Stimulated activated CD8-positive, alpha-beta memory T cell treated with anti-CD3 and anti-CD28 coated beads, Interleukin-12 subunit alpha, Interleukin-12 subunit beta, amount 100 ng/mL, for 1 hour (primary cell): Measurements from ENCODE around the gene LHPP.

Experiments
- DNase-seq: peaks from one replicate; pipeline ENCODE4 v3.0.0-alpha.2; 2020; ENCODE audit warnings: low read depth

LHPP gene

DNA sequence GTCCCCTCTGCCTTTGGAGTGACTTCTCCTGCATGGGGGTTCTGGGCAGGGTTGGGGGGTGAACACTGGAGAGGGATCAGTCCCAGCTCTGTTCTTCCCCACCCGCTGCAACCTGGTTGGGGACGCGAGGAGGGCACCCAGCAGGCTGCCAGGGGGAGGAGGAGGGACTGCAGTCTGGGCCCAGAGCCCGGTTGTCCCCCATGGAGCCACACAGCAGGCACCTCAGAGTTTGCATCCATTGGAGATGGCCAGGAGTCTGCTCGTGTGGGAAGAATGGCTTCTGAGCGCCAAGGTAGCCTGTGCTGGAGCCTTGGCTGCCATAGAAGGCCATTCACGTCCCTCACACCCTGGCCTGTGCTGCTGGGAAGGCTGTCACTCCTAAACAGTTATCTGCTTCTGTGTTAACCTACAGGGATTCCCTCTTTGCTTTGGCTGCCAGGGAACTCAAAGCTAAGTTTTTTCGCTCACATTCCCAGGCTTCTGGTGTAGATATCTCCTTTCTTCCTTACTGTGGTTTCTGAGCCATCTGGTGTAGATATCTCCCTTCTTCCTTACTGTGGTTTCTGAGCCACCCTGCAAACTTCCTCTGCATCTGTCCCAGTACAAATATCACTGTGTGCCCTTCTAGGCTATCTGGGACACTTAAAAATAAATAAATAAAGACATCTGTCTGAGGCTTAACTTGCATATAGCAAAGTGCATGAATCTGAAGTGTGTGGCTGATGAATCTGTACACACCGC, 133.7 kb downstream of the LHPP start:
- no peak for DNase-seq

DNA sequence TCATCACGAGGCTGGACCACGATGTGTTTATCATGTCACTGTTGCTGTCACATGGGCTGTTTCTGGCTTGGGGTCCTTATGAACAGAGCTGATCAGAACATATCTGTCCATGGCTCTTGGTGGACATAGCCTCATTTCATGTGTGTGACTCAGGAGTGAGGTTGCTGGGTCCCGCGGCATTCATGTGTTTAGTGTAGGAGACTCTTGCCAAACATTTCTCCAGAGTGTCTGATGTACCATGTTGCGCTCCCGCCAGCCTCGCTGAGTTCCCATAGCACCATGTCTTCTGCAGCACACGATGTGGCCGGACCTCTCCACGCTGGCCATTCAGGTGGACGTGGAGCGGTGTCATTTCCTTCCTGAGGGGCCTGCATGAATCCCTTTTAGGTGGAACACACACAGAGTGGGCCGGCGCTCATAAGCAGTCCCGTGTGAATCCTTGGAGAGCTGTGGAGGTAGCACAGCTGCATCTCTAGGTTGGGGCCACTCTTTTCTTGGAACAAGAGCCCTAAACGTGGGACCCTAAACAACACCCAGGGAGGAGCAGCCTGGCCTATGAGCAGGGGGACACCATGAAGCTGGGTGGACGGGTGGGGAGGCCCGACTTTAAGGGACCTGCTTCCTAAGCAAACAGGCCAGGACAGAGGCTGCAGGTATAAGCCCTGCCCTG, 134.6 kb downstream of the LHPP start:
- no peak for DNase-seq

DNA sequence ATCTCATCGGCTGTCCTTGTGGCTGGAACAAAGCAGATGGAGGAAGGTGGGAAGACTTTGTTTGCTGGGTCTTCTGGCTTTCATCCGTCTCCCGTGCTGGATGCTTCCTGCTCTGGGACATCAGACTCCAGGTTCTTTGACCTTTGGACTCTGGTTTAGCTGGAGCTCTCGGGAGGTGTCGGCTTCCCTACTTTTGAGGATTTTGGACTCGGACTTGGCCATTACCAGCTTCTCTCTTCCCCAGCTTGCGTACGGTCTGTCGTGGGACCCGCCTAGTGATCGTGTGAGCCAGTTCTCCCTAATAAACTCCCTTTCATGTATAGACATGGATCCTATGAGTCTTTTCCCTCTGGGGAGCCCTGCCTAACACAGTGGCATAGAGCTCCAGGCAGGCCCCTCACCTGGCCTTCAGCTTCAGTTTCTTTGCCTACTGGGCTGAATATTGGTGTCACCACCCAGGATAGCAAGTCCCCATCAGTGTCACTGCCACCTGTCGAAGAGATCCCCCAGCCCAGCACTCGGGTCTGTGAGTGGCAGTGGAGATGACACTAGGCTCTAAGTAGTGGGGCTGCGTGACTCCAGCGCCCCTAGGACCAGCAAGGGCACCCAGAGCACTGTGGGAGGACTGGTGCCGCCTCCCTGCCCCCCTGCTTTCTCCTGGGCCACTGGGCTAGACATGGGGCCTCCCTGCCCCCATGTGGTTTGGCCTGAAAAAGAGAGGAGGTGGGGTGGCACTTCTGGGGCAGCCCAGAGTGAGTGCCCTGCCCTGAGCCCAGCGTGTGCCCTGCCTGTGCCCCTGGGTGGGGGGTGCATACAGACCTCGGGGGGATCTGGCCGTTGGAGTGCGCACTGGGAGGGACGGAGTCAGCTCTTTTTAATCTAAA, 135.6 kb downstream of the LHPP start:
- DNase-seq, result no peak

DNA sequence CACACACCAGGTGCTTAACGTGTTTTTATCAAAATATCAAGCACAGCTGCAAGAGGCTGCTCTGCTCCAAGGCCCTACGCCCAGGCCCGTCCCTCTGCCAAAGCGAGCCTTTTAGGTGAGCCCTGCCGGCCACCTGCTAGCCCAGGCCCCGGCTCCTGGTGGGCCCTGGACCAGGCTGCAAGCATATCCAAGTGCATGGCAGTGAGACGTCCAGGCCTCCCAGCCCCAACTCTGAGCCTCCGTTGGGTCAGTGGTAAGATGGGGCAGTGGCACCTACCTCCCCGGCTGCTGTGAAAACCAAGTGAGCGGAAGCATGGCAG, 136.2 kb downstream of the LHPP start:
- DNase-seq, result no peak

DNA sequence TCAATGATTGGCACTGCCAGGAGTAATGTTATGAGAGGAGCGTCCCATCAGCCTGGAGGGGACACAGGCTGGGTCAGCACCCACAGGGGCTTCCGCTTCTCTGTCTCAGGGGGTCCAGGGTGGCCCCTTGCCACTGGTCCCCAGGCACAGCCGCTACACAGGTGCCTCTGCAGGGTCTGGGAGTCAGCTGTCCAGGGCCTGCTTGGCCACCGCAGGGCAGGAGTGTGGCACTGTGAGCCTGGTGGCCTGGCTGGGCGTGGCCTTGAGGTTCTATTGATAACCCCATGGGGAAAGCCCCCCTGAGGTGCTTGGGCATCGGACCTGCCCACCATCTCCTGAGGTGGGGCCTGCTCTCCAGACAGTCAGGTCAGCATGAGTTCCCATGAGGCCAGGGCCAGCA, 136.6 kb downstream of the LHPP start:
- no peak for DNase-seq

DNA sequence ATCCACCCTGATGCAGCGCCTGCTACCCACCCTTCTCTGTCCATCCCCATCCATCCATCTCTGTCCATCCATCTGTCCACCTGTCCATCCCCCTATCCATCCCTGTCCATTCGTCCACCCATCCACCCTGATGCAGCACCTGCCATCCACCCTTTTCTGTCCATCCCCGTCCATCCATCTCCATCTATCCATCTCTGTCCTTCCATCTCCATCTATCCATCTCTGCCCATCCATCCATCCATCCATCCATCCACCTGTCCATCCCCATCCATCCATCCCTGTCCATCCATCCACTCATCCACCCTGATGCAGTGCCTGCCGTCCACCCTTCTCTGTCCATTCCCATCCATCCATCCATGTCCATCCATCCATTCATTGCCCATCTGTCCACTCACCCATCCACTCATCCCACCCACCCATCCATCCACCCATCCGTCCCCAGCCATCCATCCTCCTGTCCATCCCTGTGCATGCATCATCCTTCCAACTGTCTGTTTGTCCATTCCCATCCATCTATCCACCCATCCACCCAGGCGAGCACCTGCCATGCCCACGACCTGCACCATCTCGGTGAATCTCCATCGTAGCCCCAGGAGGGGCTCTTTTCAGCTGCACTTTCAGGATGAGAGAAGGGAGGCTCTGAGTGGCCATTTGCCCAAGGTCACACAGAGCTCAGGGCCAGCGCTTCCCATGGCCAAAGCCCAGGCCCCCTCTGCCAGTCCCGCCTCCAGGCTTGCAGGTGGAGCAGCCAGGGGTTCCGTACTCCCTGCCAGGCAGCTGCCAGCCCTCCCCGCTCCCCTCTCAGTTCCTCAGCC, 137.4 kb downstream of the LHPP start:
- no peak for DNase-seq

DNA sequence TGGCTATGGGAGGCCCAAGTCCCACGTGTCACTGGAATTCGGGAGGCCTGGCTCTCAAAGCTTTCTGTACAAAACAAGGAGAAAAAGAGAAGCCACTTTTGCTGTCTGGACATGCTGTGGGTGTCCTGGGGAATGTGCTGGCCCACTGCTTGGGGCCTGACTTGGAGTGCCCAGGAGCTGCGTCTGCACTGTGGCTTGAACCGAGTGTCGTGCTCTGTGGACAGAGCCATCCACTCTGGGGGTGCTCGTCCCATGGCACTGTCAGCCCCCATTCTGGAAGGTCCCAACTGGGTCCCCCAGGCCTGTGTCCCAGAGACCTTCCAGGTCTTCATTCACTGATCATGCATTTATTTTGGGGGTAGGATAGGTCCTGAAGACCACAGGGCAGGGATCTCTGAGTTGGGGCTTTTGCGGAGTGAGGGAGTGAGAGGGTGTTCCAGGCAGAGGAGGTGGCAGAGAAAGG, 138.0 kb downstream of the LHPP start:
- DNase-seq, result no peak

DNA sequence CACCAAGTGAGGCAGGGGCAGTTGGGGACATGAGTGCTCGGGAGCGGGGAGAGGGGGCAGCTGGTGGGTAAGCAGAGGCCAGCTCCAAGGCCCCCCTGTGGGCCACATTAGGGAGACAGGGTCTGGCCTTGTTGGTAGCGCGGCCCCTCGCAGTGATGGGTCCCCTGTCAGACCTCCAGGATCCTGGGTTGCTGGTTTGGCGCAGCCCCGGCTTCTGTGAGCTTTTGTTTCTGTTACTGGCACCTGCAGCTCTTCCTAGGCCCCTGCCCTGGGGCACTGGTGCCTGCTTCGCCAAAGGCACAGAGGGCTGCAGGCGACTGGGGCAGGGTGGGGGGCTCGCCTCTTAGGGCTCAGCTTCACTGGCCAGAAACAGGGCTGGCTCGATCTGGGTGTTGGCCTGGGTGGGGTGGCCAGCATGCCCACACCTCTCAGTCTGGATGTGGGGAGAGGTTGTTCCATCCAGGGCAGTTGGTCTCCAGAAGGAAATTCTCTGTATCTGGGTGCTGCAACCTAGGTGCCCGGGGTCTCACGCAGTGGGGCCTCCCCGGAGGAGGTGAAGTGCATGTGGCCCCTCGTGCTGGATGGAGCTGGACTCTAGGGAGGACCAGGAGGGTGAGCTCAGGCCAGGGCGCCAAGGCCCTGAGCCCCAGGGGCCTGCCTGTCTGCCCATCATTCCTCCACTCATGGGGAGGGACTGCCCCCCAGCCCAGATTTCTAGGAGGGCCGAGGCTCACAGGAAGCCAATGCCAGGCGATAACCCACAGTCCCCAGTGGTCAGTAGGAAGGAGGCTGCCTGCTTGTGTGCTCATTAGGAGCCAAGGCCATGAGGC, 138.6 kb downstream of the LHPP start:
- DNase-seq, result no peak

DNA sequence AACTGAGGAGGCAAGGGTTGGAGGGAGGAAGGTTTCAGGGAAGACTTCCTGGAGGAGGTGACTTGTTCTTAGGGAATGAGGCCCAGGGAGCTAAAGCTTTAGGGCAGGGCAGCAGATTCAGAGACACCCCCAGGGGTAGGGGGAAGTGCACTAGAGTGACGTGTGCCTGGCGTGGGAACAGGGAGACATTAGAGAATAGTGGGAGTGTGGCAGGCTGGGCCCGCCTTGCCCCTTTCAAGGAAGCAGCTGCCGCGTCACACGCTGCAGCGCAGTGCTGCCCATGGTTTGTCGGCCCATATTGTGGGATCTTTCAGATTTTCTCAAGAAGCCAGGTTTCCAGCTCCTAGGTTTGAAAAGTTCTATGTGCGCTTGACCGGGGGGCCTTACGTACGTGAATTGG, 139.4 kb downstream of the LHPP start:
- no peak for DNase-seq

DNA sequence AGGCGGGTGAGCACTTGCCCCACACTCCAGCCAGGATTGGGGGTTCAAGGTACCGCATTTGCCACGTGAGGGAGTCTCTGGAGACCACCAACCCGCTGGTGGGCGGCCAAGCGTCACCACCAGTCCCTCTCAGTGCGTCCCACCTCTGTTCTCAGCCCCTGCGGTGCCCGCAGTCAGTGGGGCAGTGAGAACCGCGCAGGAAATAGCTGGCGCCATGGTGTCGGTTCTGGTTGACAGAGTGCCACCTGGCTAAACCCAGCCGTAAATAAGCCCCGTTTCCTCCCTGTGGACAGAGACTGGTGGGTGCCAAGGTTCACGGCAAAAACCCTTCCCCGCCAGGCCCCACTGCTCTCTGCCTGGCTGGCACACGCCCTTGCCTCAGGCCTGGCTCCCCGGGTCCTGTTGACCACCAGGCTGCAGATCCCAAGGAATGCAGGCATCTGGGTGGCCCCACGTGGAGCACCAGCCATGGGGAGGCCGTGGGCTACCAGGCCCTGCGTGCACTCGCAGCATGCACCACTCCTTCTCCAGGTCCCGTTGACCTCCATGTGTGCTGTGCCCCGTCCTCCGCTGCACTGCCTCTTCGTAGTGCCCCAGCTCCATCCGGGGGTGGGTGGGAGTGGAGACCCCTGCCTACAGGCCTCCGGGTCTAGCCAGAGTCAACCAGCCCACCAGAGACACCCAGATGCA, 140.0 kb downstream of the LHPP start:
- DNase-seq, result no peak

DNA sequence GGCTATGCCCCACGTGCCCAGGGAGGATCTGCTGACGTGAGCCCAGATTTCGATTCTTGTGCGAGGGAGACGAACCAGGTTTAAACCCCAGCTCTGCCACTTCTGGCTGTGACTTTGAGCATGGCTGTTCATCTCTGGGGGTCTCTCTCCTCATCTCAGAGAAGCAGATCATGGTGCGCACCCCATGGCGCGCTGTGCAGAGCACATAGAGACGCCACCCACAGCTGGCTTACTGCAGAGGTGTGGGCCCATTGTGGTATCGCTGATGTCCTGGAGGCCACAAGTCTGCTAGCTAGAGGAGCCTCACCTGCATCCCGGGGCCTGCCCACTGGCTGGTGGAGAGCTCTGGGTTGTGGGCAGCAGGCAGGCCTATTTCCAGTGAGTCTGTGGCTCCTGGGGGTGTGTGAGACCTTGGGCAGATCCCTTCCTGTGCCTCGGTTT, 140.5 kb downstream of the LHPP start:
- DNase-seq, result no peak

DNA sequence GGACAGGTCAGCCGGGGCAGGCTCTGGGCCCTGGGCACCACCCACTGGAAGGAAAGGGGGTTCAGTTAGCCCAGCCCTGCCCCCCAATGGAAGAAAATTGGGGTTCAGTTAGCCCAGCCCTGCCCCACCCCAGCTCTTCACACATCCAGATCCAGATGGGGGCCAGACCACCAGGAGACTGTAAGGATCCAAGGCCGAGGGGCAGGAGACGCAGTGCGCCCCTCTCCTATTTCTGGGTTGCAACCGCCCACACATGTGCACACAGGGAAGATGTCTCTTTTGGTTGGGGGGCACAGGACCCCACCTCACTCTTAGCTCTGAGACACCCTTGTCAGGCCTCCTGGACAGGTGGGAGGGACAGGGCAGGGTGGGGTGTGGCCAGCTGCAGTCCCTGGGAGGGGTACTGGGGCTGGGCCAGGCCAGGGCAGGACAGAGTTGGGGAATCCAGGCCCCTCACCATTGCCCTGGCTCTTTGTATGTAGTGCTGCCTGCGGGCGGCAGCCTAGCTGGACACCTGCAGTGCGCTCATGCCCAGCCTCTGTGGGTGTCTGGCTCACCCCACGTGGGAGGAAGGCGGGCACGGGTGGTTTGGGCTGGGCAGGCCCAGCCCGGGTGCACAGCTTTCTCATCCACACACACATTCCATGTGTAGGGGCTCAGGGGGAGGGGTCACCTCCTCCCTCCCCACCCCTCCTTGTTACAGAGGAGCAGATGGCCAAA, 141.2 kb downstream of the LHPP start:
- DNase-seq, result no peak

DNA sequence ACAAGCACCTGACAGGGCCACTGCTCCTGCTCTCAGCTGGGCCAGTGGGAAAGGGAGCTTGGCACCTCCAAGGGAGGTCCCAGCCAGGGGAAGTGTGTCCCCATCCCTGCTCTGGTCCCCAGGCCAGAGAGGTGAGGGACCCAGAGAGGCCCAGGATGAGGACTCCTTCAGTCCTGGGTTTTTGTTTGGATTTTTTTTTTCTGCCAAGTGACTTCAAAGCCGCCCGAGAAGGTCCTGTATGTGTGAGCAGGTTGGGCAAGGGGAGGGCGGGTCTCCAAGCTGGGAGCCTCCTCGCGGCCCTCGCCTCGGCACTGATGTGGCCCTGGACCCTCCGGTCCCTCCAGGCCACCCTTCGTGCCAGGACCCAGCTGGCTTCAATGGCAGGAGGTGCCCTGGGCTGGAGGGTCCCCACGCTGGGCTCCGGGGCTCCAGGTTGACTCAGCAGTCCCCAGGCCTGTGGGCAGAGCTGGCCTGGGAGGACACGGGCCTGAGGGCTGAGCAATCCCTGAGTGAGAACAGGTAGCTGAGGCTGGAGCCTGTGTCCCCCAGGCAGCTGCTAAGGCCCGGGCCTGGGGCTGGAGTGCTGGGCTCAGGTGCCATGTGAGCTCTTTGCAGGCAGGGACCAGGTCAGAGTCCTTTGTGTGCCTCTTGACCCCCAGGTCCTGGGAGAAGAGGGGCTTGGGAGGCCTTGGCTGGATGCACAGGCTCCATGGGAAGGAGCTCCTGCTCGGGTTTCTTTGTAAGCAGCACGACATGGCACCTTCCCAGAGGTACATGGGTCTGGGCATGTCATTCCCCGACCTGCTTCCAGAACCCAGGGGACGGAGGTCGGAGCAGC, 142.0 kb downstream of the LHPP start:
- DNase-seq, result no peak

DNA sequence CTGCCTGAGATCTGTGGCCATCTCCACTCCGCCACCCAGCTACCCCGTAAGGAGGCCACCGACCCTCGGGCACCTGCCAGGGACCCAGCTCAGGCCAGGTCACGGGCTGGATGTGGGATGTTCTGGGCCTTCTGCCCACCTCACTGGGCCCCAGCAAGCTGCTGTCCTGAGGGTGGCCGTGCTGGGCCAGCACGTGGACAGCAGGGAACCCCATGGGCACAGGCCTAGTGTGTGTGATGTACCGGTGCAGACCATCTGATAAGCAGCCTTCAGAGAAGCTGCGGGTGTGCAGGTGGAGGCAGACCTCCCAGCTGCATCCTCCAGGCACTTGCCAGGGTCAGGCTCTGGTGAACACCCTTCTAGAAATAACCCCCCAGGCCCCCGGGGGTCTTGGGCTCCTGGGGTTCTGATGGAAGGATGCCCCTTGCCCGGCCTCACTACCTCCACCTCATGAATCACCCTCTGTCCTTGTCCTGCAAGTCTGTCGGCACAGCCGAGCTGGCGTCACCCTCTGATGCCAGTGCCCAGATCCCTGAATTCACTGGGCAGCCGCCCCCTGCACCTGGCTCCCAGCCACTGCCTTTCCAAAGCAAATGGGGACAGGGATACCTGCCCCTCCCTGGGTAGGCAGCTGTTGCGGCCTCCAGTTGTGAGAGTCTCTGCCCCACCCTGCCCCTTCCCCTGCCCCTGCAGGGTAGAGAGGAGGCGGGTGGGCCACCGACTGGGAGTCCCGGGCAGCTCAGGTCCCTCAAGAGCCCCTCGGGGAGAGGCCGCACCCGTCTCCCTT, 142.8 kb downstream of the LHPP start:
- DNase-seq, result no peak

DNA sequence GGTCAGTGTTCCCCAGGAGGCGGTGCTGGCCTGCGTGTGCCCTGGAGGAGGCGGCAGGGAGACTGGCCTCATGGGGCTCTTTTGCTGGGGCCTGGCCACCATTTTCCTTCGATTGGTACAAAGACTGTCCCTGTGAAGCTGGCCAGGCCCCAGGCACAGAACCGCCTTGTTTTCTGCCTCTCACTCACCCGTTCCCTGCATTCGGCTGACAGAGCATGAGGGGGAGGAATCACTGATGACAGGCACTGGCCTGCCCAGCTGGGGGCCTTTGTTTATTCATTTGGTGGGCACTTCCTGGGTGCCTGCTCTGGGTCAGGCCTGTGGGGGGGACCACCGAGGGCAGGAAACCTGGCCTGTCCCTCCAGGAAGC, 143.4 kb downstream of the LHPP start:
- no peak for DNase-seq

DNA sequence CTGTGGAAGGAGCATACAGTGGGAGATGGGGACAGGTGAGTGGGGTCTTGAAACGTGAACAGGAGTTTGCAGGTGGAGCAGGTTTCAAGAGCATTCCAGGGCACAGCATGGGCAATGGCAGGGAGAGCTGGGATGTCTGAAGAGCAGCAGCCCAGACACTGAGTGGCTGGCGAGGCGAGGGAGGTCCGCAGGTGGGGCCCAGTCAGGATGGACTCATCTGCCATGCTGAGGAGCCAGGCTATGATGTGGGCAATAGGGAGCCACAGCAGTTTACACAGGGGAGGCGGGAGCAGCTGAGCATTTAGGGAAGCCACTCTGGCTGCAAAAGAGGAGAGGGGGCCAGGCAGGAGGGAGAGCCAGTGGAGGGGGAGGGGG, 143.8 kb downstream of the LHPP start:
- no peak for DNase-seq

DNA sequence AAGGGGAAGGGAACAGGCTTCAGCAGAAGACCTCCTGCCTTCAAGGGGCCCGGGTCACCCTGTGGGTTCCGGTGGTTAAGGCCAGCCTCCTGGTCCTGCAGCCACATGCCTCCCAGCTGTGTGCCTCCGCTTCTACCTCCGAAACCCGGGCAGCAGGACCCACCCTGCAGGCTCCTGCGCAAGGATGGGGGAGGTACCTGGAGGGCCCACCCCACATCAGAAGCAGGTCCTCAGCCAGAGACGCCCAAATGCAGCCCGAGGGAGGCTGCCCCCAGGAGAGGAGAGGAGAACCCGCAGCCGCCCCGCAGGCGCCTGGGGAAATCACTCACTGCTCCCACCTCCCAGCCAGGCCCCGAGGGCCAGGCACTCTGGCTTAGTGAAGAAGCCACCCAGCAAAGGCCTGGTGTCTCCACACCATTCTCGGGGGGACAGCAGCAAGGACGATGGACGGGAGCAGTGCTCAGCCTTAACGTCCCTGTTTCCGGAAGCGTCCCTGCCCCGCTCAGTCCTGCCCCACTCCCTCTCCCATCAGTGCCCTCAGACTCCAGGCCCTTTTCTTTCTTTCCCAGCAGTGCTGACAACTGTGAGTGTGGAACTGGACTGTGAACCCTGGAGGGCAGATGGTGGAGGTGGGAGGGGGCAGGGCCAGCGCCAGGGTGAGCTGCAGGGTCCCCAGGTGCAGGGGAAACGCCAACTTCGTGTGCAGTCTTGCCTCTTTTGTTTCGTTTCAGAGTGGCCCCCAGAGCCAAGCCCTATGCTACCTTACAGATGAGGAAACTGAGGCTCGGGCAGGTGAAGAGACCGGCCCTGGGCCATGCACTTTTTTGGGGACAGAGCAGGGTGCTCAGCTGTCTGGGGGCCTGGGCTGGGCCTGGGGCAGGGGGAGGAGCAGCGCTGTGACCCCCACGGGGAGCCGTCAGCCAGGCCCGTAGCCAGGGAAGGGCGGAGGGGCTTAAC, 144.5 kb downstream of the LHPP start:
- DNase-seq, result no peak
